GM18505 (cell line): ENCODE data around the gene ROR1.

Experiments
- ATAC-seq: cut with Tn5 transposase; IDR thresholded peaks from one replicate; pipeline ENCODE4 v1.9.1; 2021; ENCODE audit not compliant: unreplicated experiment
- POLR2A ChIP-seq: IDR thresholded peaks from 4 replicates; pipeline ENCODE4 v1.6.1; 2011; ENCODE audit warnings: borderline replicate concordance; ENCODE audit not compliant: insufficient read depth, insufficient read length; ENCODE audit errors: extremely low read depth

ROR1 gene

DNA sequence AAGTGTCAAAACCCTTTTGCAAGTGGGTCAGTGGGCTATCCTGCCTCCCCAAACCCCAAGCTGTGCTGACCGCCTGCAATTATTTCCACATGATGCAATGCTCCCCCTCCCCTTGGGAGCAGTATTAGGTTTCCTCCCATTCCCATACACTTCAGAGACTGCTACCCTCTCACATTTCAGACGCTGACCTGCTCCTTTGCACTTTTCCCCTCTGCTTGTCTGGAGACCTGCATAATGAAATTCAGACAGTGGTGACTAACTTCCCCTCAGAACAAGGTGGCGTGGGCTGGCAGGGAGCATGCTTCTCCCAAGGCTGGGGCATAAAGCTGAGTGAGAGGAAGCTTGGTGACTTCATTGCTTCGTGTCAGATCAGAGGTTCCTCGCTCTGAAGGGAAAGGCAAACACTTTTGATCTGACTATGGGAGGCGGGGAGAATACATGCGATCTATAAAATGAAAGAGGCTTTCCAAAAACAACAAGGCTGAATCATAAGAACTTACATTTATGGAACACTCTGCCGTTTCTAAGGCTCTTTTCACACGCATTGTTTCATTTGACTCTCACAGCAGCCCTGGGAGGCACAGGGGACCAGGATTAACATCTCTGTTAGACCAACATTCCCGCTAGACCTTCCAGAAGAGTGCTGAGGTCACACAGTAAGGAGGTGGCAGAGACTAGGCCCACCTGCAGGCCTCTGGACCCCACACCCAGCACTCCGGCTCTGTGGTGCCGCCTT is 27.5 kb upstream of the ROR1 start:
- no peak for ATAC-seq
- TF ChIP-seq POLR2A: no peak

DNA sequence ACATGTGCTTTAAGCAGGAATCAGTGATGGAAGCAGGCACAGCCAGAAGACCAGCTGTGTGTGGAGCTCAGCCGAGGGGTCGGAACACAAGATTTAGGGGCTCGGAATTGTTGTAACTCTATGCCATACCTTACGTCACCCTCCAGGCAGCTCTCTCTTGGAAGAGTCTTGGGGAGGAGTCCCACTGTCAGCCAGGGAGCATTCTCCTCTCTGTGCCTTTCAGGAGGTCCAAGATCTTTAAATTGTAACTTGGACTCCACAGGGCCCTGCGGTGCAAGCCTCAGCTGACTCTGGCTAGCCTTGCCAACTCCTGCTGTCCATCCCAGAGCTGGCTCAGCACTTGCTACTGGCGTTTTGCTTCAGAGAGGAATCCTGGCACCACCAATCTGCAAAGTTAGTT is 26.4 kb upstream of the ROR1 start:
- no peak for ATAC-seq

DNA sequence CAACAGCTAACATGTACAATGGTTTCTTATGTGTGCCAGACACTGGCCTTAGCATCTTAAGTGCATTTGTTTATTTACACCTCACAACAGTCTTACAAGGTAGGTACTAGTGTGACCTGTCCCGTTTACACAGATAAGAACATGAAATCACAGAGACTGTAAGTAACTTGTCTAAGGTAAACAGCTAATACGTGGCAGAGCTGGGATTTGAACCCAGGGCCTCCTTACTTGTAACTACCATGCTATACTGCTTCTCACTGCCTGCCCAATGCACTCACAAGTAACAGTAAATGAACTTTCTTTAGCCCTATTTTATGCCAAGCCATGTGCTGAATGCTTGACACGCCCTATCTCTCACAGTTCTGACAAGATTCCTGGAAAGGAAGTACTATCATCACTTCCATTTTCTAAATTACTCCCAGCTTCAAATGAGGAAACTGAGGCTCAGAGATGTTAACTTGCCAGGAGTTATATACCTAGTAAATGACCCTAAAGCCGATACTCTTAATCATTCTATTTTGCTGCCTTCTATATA is 25.7 kb upstream of the ROR1 start:
- TF ChIP-seq POLR2A: no peak

More for the DNA sequence above, 26.4 kb upstream of the ROR1 start:
- TF ChIP-seq POLR2A: no peak

DNA sequence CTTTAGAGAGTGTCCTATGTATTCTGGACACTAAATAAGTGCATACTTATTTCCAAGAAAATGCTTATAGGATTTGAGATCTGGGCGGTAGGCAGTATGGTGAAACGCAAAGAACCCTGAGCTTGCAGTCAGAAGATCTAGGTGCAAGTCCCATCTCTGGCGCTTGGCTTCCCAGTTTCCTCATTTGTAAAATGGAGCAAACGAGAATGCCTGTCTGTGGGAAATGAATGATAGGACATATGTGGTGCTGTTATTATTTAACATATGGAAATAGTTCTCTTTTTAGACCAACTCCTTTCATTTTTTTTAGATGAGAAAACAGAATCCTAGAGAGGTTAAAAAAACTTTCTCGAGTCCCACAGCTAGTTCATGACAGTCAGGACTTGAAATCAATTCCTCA is 25.2 kb upstream of the ROR1 start:
- no peak for TF ChIP-seq POLR2A
- ATAC-seq: no peak

More for the DNA sequence above, 25.7 kb upstream of the ROR1 start:
- ATAC-seq: no peak

DNA sequence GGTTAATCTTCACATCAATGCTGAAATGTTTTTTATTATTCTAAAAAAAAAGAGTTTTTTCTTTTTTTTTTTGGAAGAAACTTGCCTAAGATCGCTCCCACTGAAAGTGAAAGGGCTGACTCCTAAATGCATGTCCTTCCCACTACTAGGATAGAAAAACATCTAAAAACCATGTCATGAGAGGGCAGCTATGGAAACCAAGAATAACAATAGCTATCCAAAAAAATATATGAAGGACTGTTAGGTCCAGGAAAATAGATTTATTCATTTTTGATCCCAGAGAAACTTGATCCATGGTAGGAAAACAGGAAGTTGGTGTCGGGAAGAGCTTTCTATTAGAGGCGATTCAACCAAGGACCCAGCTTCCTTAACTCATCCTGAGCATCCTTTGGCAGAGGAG is 23.1 kb upstream of the ROR1 start:
- no peak for TF ChIP-seq POLR2A
- no peak for ATAC-seq

DNA sequence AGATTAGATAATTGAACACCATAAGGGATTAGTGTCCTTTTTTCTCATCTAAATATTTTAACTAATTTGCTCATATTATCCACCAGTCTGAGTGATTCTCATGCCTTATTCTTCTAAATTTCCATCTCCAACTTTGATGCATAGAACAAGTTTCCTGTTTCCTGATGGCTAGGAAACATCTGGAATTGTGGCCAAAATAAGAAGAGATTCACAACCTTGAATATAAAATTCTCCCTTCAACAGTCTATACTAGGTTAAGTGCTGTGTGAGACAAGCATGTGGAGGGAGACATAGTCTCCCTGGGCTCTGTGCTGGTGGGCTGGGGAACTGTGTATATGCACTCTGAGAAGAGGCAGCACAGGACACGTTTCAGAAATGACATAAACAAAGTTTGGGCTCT is 21.6 kb upstream of the ROR1 start:
- ATAC-seq: no peak
- TF ChIP-seq POLR2A: no peak

DNA sequence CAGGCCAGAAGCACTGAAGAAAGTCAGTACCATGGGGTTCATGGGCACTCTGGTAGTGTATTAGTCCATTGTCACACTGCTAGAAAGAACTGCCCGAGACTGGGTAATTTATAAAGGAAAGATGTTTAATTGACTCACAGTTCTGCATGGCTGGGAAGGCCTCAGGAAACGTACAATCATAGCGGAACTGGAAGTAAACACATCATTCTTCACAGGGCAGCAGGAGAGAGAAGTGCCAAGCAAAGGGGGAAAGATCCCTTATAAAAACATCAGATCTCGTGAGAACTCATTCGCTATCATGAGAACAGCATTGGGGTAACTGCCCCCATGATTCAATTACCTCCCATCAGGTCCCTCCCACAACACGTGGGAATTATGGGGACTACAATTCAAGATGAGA is 20.2 kb upstream of the ROR1 start:
- TF ChIP-seq POLR2A: no peak
- ATAC-seq: no peak

DNA sequence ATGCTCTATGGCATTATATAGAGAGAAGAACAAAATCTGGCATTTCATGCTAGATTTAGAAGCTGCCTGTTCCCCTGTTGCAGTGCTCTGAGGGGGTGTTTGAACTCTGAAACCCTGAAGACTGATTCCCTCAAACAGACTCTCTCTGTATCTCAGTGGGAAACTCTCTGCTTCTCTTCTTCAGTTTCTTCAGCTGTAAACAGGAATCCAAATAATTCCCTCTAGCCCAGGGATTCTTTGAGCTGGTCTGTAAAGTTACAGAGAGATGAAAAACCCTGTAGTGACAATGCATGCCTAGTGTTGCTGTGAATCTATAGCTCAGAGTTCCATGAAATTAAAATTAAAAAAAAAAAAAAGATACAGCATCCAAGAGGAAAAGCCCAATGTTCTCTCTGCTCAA is 17.0 kb upstream of the ROR1 start:
- no peak for ATAC-seq
- no peak for TF ChIP-seq POLR2A

DNA sequence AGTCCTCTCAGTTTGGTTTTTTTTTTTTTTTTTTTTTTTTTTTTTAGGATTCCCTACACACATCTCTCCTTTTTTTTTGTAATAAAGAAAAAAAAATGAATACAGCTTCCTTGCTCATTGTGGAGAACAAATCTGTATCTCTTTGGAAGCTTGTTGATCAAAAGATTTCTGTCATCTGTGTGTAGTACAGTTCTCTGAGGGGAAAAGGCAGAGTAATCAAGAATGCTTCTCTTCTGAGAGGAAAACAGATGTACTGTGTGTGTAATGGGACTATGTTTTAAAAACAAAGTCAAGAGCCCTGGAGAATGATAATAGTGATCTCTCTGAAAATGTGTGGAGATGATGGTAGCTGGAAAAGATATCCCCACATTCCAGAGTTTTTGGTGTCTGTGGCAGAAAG is 16.5 kb upstream of the ROR1 start:
- ATAC-seq: no peak
- no peak for TF ChIP-seq POLR2A

DNA sequence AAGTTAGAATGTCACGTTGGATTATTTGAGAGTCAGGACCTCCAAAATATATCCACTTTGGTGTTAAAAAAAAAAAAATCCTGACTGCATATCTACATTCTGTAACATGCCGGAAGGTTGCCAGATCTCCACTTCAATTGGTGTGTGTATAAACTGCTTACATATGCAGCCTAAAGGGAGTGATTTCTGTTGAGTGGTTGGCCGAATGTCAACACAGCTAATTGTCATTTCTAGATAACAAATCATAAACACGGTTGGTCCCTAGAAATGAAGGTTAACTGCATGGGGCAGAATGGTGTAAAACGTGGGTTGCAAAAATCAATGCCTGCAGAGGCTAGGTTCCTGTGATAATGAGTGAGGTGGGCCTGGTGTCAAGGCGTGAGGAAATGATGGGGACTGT is 15.0 kb upstream of the ROR1 start:
- no peak for ATAC-seq
- TF ChIP-seq POLR2A: no peak

DNA sequence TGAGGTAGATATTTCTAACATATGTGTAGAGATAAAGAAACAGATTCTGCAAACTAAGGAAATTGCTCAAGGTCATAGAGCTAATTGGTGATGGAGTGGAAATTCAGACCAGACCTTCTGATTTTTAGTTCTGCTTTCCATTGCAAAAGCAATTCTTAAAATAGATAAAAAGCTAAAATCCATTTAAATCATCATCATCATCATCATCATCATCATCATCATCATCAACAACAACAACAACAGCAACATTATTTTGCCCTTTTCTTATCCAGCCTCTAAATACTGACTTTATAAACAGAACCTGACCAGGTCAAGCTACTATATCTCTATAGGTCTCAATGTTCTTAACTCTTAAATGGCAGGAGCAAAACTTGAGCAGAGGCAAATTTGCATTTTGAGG is 14.0 kb upstream of the ROR1 start:
- TF ChIP-seq POLR2A: no peak
- ATAC-seq: no peak

DNA sequence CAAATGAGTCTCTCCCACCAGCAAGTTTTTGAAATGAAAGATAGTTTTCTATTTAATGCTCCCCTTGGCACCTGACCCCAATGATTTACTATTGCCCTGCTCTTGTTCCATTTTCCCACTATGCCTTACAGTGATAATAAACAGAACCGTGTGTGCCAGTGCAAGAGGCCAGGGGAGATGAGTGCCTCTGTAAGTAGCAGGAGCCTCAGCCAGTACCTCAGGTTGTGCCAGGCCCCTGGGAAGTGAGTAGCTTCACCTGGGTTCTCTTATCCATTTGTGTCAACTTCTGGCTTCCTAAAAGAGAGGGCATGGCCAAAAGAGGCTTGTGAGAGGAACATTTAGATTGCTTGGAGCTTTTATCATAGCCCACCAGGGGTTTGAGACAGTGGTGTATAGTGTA is 3.4 kb upstream of the ROR1 start:
- TF ChIP-seq POLR2A: no peak
- ATAC-seq: no peak

DNA sequence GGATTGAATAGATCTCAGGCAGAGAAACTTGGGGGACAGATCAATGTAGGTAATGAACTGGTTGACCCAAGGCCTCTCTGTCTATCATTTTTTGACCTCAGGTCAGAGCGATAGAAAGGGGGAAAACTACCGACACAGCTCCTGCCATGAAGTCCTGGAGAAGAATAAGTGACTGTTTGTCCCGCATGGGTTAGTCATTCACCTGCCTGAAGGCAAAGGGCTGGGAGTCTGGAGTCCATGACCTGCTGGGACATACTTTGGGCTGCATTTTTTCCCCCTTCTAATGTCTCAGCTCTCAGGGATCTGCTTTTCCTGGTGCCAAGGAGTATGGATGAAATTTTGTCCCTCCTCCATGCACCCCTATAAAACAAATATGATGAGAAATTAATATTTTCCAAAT is 1.6 kb upstream of the ROR1 start:
- ATAC-seq: no peak
- no peak for TF ChIP-seq POLR2A

DNA sequence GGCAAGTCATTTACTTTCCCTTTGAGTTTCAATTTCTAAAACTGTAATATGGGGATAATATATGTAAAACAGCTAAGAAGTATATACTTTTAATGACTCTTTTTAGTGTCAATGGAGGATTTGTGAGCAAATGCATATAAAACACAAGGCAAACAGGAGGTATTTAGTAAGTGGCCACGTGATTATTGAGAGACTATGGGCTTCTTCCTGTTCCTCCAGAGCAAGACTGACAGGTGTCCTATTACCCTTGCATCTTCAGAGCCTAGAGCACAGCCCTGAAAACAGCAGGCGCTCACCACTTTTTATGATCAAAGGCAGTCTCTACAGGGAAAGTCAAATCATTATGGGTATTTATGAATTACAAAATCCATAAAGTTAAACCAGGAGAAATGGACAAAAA is 941 bp upstream of the ROR1 start:
- TF ChIP-seq POLR2A: no peak
- ATAC-seq: no peak

DNA sequence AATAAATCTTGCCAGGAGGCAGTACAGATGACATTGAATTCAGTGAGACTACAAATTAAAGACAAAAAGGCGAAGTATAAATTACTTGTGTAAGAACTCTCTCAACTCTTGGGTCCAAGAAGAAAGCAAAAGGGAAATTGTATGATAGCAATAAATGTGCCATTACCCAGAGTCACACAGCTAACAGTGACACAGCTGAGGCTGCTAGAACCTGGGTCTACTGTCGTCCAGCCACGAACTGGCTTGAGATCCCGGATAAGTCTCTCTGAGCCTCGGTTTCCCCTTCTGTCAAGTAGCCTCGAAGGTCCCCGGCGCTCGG is 362 bp upstream of the ROR1 start:
- TF ChIP-seq POLR2A: no peak
- ATAC-seq: peak; percentile 12

DNA sequence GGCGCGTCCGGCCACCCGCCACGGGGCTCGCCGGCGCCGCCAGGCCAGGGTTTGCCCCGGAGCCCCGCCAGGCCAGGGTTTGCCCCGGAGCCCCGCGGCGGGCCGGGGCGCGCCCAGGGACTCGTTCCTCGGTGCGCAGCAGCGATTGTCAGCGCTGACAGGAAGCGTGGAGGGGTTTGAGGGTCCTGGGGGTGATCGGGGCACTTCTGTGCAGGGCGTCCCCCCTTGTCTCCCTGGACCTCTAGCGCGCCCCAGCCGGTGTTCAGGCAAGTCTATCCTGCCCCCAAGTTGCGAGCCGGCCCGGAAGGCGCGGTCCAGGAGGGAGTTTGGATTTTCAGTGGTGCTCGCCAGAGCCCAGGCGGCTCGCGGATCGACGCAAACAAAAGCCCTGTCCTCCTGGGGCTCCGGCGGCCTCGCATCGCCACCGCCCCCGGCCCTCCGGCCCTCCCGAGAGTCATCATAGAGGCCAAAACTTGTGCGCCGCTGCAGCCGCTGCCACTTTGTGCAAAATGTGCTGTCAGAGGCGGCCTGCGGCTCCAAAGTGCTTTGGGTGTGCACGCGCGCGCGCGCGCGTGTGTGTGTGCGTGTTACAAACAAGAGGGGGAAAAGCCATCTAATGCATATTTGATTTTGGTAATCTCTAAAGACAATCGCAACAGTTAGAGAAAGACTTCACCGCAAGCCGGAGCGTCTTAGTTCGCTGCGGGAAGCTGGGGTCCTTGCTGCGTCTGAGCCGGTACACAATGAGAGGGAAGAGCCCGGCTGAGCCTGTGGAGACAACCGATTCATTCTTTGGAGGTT is 1.0 kb downstream of the ROR1 start:
- ATAC-seq: peak; percentile 6
- no peak for TF ChIP-seq POLR2A
